A673 (cell line): ENCODE measurements around the gene ICAM5. TPM values are rescaled to one million over a fixed set of nuclear protein-coding genes. Genes with fewer than 3 reads are reported as not detected.

ENCODE experiments used
- BruUV-seq: library from RNA; stranded (reverse); fragments of 400-500 nt; replicated peaks from 2 replicates; lab custom pipeline; 2021; lab: Mats Ljungman, UMichigan
- CTCF ChIA-PET: fragments of 300-600 bp; sonication (Branson Sonifier 250); formaldehyde crosslinking; loops from one replicate; lab custom pipeline; 2022; ENCODE audit warnings: antibody characterized with exemption; lab: Charles Lee
- POLR2A ChIA-PET: fragments of 300-600 bp; sonication (Branson Sonifier 250); formaldehyde crosslinking; loops from one replicate; lab custom pipeline; 2022; ENCODE audit warnings: antibody characterized with exemption; ENCODE audit not compliant: low non-redundant PET; lab: Charles Lee
- DNase-seq: peaks from one replicate; pipeline ENCODE4 v3.0.0-alpha.2; 2015; ENCODE audit warnings: low spot score
- H3K27ac ChIP-seq: fragments of 200-600 bp; sonication (generic); 2 replicates; pipeline ENCODE4 v1.5.1; 2016; ENCODE audit warnings: mixed run types, low read depth, mild to moderate bottlenecking, mixed read lengths, antibody characterized with exemption, low read length; ENCODE audit not compliant: poor library complexity, severe bottlenecking
- H3K27me3 ChIP-seq: fragments of 200-600 bp; sonication (generic); replicated peaks from 2 replicates; pipeline ENCODE4 v1.6.1; 2017; ENCODE audit warnings: mixed run types, low read depth, mild to moderate bottlenecking, mixed read lengths, antibody characterized with exemption, low read length; ENCODE audit not compliant: insufficient read depth, poor library complexity
- H3K36me3 ChIP-seq: fragments of 200-600 bp; sonication (generic); 2 replicates; pipeline ENCODE4 v1.6.1; 2016; ENCODE audit warnings: mixed run types, mild to moderate bottlenecking, mixed read lengths, antibody characterized with exemption, low read length; ENCODE audit not compliant: insufficient read depth, poor library complexity, severe bottlenecking
- H3K4me1 ChIP-seq: fragments of 200-600 bp; sonication (generic); 2 replicates; pipeline ENCODE4 v1.6.1; 2017; ENCODE audit warnings: mixed run types, mild to moderate bottlenecking, mixed read lengths, antibody characterized with exemption, low read length; ENCODE audit not compliant: insufficient read depth, poor library complexity, severe bottlenecking
- H3K4me3 ChIP-seq: fragments of 200-600 bp; sonication (generic); 2 replicates; pipeline ENCODE4 v1.5.1; 2016; ENCODE audit warnings: low read depth, mixed run types, mild to moderate bottlenecking, mixed read lengths, low read length; ENCODE audit not compliant: poor library complexity, severe bottlenecking
- H3K9me3 ChIP-seq: fragments of 200-600 bp; sonication (generic); 2 replicates; pipeline ENCODE4 v1.6.1; 2016; ENCODE audit warnings: mixed run types, low read depth, mild to moderate bottlenecking, mixed read lengths, antibody characterized with exemption, low read length; ENCODE audit not compliant: poor library complexity, severe bottlenecking
- EZH2 ChIP-seq: fragments of 200-600 bp; sonication (generic); IDR thresholded peaks from 2 replicates; pipeline ENCODE4 v1.6.1; 2017; ENCODE audit warnings: borderline replicate concordance, low read depth, mild to moderate bottlenecking, mixed read lengths, antibody characterized with exemption, low read length; ENCODE audit not compliant: poor library complexity, severe bottlenecking
- intact Hi-C: fragments of 100-400 bp; cut with micrococcal nuclease; formaldehyde crosslinking; loops from one replicate; pipeline ENCODE4 v1.10.0; 2022; ENCODE audit not compliant: unreplicated experiment
- total RNA-seq: library from RNA; stranded (reverse); gene quantifications from 2 replicates; pipeline ENCODE4 v1.2.3, GENCODE V29; 2021
- TF ChIP-seq, protein P1 (sequence below): fragments of 300-800, 200-600 bp; sonication (generic); conservative IDR thresholded peaks from 2 replicates; pipeline ENCODE4 v1.5.1; 2017; ENCODE audit warnings: low read depth, mild to moderate bottlenecking, antibody characterized with exemption, low read length, moderate library complexity, mixed read lengths

ICAM5 gene
- total RNA-seq, 1 experiment from 2014 or later = 4.6 TPM

DNA sequence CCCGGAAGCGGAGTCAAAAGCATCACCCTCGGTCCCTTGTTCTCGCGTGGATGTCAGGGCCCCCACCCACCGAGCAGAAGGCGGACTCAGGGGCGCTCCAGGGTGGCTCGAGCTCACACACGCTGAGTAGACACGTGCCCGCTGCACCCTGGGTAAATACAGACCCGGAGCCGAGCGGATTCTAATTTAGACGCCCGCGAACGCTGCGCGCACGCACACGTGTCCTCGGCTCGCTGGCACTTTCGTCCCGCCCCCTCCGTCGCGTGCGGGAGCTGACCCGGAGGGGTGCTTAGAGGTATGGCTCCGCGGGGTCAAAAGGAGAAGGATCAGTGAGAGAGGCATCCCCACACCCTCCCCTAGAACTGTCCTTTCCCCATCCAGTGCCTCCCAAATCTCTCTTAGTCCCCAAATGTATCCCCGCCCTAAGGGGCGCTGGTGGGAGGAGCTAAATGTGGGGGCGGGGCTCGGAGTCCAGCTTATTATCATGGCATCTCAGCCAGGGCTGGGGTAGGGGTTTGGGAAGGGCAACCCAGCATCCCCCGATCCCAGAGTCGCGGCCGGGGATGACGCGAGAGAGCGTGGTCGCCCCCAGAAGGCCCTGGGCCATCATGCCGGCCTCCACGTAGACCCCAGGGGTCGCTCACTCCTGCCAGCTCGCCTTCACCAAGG lies 451 bp upstream of the ICAM5 start:
- peak overlapping the region; percentile 47 for H3K4me3 ChIP-seq
- H3K9me3 ChIP-seq = no peaks in the 10 kb centered on the region
- peaks cover 19% of the 10 kb centered on the region for H3K27me3 ChIP-seq
- peak overlapping the region; percentile 44 for H3K27ac ChIP-seq
- intact Hi-C loops = loop anchor here (2.0 kb wide), 1 partner anchor 44 kb away; the partner anchor contains the start of gene RAVER1
- ChIA-PET POLR2A (interaction anchor here (0.5 to 0.7 kb wide), 2 partner anchors 22 to 131 kb away, joined by 4 read pairs; partner anchors contain the start of gene PDE4A), CTCF (interaction anchor here (0.6 to 3.1 kb wide), 8 partner anchors 20 to 1776 kb away, joined by 3 to 15 read pairs (median 5); no protein-coding TSS in a partner anchor)
- peak; percentile 92 for DNase-seq
- H3K36me3 ChIP-seq = no peaks in the 10 kb centered on the region
- TF ChIP-seq, protein P1, sequence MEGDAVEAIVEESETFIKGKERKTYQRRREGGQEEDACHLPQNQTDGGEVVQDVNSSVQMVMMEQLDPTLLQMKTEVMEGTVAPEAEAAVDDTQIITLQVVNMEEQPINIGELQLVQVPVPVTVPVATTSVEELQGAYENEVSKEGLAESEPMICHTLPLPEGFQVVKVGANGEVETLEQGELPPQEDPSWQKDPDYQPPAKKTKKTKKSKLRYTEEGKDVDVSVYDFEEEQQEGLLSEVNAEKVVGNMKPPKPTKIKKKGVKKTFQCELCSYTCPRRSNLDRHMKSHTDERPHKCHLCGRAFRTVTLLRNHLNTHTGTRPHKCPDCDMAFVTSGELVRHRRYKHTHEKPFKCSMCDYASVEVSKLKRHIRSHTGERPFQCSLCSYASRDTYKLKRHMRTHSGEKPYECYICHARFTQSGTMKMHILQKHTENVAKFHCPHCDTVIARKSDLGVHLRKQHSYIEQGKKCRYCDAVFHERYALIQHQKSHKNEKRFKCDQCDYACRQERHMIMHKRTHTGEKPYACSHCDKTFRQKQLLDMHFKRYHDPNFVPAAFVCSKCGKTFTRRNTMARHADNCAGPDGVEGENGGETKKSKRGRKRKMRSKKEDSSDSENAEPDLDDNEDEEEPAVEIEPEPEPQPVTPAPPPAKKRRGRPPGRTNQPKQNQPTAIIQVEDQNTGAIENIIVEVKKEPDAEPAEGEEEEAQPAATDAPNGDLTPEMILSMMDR = no peak
- TF ChIP-seq EZH2 = no peak
- peaks cover 56% of the 10 kb centered on the region for H3K4me1 ChIP-seq
- BruUV-seq = no TSS peak

DNA sequence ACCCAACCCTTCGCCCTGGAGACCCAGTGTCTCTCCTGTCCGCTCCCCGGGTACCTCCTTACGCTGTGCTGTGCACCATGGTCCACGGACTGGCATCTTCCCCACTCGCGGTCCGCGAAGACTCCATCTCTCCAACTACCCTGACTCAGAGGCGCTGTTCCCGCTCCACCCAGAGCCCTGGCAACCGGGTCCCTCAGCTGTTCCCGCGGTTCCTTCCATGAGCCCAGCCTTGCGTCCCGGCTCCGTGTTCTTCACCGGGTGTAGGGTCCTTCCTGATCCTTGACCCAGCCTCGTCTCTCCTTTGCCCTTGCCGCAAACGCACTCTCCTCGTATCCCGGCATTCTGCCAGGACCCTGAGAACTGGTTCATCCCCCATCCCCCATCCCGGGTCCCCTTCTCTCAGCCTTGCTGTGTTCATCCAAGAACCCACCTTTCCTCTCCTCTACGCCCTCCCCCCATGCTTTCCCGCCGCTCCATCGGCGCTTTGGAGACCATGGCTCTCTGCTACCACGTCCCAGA lies 664 bp downstream of the ICAM5 start:
- BruUV-seq = no TSS peak
- H3K4me3 ChIP-seq = peak overlapping the region; percentile 47
- TF ChIP-seq, protein P1 = no peak
- no peak for TF ChIP-seq EZH2
- peaks cover 60% of the 10 kb centered on the region for H3K4me1 ChIP-seq
- H3K36me3 ChIP-seq = no peaks in the 10 kb centered on the region
- peaks cover 30% of the 10 kb centered on the region for H3K27me3 ChIP-seq
- H3K9me3 ChIP-seq = no peaks in the 10 kb centered on the region
- ChIA-PET CTCF (interaction anchor here (0.6 to 3.1 kb wide), 3 partner anchors 21 to 89 kb away, joined by 5 to 15 read pairs (median 6); no protein-coding TSS in a partner anchor), POLR2A (no interaction called here)
- DNase-seq = peak; percentile 41
- intact Hi-C loops = no loop called here
- peak overlapping the region; percentile 15 for H3K27ac ChIP-seq

- Histone ChIP-seq H3K27ac (no peak overlapping the region), H3K27me3 (peaks cover 36% of the 10 kb centered on the region), H3K4me1 (peaks cover 61% of the 10 kb centered on the region), H3K4me3 (peak overlapping the region; percentile 47), H3K9me3 (no peaks in the 10 kb centered on the region), H3K36me3 (no peaks in the 10 kb centered on the region)
- ChIA-PET POLR2A (interaction anchor here (0.6 kb wide), 1 partner anchor 85 kb away, joined by 4 read pairs; no protein-coding TSS in a partner anchor), CTCF (interaction anchor here (1.6 to 3.1 kb wide), 2 partner anchors 22 to 32 kb away, joined by 6 to 15 read pairs; no protein-coding TSS in a partner anchor)
- TF ChIP-seq, protein P1 = no peak
- no TSS peak for BruUV-seq
- peak; percentile 66 for DNase-seq
- intact Hi-C loops = no loop called here
Measured at GRCh38 chr19:10290876-10291553, 1.3 kb downstream of the ICAM5 start.
